OCI-LY7 (cell line): ENCODE data around the gene SLC35C1.

Source experiments
- CTCF ChIP-seq: fragments of 200-600 bp; sonication (generic); conservative IDR thresholded peaks from 2 replicates; pipeline ENCODE4 v1.5.1; 2014; ENCODE audit warnings: mild to moderate bottlenecking, antibody characterized with exemption, low read length, moderate library complexity, mixed read lengths
- EZH2phosphoT487 ChIP-seq: fragments of 200-600 bp; sonication (generic); IDR thresholded peaks from 2 replicates; pipeline ENCODE4 v1.6.1; 2018; ENCODE audit warnings: low read depth, borderline replicate concordance, mild to moderate bottlenecking, mixed run types, antibody characterized with exemption, low read length, moderate library complexity, mixed read lengths

- no peak for TF ChIP-seq CTCF
- TF ChIP-seq EZH2phosphoT487: no peak
These were observed 4.8 kb downstream of the SLC35C1 start for GRCh38 chr11:45809456-45810395.
